ENCODE data around the gene WDR18.

DNA sequence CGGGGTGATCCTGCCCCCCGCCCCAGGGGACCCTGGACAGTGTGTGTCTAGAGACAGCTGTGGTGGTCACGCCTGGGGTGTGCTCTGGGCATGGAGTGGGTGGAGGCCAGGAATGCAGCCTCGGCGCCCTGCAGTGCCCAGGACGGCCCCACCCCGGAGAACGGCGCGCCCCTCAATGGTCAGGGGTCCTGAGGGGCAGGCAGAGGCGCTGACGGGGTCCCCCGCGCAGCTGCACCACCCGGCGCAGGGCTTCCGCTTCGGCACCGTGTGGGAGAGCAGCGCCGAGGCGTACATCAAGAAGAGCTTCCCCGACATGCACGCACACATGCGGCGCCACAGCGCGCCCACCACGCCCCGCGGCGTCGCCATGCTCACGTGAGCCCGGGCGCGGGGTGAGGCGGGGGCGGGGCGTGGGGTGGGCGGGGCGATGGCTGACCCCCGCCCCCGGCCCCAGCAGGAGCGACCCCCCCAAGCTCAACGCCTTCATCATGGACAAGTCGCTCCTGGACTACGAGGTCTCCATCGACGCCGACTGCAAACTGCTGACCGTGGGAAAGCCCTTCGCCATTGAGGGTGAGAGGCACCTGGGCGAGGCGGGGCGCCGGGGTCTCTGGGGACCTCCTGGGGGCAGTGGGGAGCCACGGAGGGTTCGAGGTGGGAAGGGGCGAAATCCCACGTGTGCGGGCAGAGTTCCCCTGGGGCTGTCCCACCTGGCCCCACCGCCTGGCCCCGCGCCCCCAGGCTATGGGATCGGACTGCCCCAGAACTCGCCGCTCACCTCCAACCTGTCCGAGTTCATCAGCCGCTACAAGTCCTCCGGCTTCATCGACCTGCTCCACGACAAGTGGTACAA is 23.5 kb downstream of the WDR18 start:
- TF ChIP-seq, protein P1, sequence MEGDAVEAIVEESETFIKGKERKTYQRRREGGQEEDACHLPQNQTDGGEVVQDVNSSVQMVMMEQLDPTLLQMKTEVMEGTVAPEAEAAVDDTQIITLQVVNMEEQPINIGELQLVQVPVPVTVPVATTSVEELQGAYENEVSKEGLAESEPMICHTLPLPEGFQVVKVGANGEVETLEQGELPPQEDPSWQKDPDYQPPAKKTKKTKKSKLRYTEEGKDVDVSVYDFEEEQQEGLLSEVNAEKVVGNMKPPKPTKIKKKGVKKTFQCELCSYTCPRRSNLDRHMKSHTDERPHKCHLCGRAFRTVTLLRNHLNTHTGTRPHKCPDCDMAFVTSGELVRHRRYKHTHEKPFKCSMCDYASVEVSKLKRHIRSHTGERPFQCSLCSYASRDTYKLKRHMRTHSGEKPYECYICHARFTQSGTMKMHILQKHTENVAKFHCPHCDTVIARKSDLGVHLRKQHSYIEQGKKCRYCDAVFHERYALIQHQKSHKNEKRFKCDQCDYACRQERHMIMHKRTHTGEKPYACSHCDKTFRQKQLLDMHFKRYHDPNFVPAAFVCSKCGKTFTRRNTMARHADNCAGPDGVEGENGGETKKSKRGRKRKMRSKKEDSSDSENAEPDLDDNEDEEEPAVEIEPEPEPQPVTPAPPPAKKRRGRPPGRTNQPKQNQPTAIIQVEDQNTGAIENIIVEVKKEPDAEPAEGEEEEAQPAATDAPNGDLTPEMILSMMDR (IDR thresholded peaks at IDR 0.05) = no peak
- TF ChIP-seq ZFX (IDR thresholded peaks at IDR 0.05; ENCODE audit: borderline replicate concordance) = no peak
